GM18517 (cell line): ENCODE data around the gene LRRC42.
"Not testable (repeated sequence)": the region's sequence is repeated elsewhere in the genome, so short reads cannot be mapped to it uniquely, and the experiment has no call there.

Source experiments
- ATAC-seq: cut with Tn5 transposase; IDR thresholded peaks from one replicate; pipeline ENCODE4 v1.9.1; 2021; ENCODE audit warnings: mild to moderate bottlenecking, moderate library complexity; ENCODE audit not compliant: unreplicated experiment

The LRRC42 gene

DNA sequence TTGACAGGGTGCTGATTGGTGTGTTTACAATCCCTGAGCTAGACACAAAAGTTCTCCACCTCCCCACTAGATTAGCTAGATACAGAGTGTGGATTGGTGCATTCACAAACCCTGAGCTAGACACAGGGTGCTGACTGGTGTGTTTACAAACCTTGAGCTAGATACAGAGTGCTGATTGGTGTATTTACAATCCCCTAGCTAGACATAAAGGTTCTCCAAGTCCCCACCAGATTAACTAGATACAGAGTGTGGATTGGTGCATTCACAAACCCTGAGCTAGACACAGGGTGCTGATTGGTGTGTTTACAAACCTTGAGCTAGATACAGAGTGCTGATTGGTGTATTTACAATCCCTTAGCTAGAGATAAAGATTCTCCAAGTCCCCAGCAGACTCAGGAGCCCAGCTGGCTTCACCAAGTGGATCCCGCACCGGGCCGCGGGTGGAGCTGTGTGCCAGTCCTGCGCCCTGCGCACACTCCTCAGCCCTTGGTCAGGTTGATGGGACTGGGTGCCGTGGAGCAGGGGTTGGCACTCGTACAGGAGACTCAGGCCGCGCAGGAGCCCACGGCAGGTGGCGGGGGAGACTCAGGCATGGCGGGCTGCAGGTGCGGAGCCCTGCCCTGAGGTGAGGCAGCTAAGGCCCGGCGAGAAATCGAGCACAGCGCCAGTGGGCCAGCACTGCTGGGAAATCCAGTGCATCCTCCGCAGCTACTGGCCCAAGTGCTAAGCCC lies 57.8 kb downstream of the LRRC42 start:
- not testable (repeated sequence) for ATAC-seq

- ATAC-seq: no peak
Measured at GRCh38 chr1:54004481-54005049, 58.4 kb downstream of the LRRC42 start.

DNA sequence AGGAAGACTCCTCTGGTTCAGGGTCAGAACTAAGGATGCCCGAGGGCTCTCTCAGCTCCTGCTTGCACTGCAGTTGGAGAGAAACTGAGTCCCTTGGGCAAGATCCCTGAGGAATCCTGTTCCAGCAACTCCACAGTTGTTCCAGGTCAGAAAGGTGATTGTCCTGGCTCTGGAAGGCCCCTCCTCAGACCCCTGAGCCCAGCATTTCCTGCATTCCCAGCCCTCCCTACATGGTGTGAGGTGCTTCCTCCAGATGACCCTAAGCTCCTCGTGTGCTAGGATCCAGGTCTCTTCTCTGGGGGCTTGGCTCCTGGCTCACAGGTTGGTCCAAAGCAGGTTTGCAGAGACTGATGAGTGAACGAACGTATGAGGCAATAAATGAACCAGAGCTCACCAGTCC lies 60.4 kb downstream of the LRRC42 start:
- ATAC-seq: no peak

GRCh38 chr1:54007613-54008012 lies 61.5 kb downstream of the LRRC42 start:
- no peak for ATAC-seq

- ATAC-seq: no peak
Measured at GRCh38 chr1:54008876-54009275, 62.7 kb downstream of the LRRC42 start.

DNA sequence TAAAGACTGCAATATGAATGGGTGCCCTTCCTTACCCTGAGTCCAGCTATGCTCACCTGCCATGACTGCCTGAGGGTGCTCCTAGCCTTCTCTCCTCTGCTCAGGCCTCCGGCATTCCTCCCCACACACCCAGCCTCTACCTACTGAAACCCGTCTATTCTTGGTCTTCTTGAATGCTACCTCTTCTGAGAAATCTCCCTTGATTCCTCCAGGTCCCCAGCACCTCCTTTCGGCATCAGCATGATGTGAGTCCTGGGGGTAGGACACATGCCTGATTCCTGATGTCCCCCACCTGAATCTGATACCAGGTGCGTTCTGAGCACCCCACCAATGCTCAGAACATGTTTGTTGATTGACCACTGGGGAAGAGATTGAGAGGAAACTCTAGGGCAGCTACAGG lies 63.3 kb downstream of the LRRC42 start:
- no peak for ATAC-seq

DNA sequence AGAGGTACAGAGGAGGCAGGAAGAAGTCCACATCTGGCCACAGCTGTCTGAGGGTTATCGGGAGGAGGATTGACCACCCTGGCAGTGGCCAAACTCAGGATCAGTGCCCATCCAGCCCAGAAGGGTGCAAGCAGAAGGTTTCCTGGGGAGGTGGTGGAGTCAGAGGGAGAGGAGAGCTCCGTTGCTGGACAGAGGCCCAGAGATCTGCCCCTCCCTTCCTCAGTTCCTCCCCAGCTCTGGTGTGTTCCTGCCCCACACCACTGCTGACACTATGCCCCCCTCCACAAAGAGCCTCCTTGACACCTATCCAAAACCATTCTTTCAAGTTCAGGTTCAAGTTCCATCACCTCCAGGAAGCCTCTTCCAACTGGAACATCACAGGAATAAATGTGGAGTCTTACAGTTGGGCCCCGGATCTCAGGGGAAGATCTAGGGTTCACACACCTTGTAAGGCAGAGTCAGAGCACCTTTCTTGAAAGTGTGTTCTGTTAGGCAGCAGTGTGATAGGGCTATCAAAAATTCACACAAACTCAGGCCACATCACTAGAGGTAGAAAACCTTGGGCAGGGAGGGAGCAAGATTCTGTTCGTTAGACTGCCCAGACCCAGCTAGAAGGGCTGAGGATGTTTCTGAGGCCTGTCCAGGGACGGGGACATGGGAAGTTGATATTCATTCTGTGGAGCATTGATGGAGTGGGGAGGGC lies 64.4 kb downstream of the LRRC42 start:
- no peak for ATAC-seq

DNA sequence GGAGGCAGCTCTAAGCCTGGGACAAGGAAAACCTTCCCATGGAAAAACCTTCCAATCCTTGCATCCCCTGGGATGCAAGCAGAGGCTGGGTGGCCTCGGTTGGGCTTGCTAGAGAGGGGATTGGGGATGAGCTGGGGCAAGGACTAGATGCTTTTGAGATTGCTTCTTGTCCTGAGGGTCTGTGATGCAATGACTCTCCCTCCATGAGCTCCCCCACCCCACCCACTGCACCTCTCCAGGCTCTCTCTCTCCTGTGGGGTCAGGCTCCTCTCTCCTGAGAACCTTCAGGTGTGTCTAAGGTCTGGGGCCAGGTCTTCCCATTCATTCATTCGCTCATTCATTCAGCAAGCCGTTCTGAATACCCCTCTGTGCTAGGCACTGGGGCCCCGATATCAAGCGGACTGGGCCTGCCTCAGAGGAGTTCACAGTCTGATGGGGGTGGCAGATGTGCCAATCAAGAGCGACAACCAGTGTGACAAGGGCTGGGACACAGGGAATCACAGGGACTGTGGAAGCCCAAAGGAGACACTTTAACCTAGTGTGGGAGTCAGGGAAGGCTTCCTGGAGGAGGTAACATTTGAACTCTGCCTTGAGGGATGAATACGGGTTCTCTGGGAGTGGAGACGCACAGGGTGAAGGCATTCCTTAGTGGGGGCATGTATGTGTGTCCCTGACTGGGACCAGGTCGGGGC lies 65.3 kb downstream of the LRRC42 start:
- ATAC-seq: no peak

- no peak for ATAC-seq
Measured at GRCh38 chr1:54012008-54012325, 65.8 kb downstream of the LRRC42 start.

DNA sequence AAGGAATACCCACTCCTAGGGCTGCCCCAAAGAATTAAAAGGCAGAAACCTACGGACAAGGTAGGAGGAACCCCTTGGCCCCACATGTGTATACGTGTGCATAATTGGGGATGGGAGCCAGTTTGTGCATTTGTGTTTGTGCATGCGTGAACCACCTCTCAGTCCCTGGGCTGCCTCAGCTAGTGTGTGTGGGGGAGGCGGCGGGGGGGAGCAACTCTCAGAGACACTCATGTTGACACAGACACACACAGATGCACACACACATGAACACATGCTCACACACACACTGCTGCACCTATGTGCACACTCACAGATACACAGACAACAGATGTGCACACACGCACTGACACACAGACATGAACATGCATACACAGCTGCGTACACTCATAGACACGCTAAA lies 66.7 kb downstream of the LRRC42 start:
- no peak for ATAC-seq

DNA sequence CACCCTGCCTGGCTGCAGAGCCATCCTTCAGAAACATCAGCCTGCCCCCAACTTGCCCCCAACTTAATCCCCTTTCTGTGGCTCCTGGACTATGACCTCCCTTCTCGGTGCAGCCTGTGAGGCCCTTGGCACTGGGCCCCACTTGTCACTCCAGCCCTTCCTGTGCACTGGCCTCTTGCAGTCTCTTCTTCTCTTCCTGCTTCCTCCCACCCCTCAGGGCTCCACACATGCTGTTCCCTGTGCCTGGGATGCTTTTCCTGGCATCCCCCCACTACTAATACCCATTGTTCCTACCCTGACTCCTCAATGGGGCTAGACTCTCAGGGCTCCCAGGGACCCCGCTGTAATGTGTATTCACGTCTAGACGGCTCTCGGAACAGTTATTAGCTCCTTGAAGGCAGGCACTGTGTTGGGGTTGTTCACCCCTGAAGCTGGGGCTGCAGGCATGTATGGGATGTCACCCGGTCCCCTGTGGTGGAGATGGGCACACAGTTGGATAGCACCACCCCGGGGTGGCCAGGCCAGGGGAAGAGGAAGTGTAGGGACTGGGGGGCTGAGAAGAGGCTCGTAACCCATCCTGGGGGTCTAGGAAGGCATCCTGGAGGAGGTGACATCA lies 67.4 kb downstream of the LRRC42 start:
- ATAC-seq: no peak

- no peak for ATAC-seq
Measured at GRCh38 chr1:54014009-54014629, 68.0 kb downstream of the LRRC42 start.

DNA sequence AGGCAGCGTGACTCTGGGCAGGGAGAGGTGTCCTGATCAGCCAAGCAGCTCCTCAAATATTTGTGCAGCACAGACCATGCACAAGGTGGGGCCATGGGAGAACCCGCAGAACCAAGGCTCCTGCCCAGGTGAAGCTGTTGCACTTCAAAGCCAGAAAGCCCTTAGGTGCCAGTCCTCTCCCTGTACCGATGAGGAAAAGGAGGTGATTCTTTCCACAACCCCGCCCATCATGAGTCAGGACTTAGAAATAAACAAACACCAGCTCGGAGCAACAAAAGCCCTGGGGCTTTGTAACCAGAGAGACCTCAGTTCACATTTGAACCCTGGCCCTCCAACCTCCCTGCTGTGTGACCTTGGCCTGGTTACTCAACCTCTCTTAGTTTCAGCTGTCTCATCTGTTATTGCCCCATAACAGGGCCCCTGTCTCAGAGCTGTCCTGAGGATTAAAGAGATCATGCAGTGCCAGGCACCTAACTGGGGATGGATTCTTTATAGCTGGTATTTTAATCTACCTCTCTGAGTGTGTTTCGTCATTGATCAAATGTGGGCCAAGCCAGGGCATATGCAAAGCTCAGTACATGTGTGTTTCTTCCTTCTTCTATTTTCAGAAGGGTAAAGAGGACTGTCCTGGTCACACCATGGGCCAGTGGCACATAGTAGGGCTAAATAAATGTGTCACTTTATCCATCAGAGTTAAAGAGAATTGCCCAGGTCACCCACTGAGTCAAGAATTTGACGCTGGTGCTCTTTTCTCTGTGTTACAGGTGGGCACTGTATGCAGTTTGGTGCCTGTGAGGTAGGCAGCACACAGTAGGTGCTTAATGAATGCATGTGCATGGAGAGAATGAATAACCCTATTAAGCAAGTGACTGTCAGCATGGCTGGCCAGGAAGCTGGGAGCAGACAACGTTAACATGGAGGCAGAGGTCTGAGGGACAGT lies 70.5 kb downstream of the LRRC42 start:
- no peak for ATAC-seq
